Measurements from ENCODE around the gene BTBD2.

BTBD2 gene

GRCh38 chr19:1936916-1937610 lies 78.5 kb downstream of the BTBD2 start:
- DNase-seq, result no peak

- DNase-seq, result no peak
Measured at GRCh38 chr19:1936430-1936829, 79.1 kb downstream of the BTBD2 start.

GRCh38 chr19:1935484-1936208 lies 79.9 kb downstream of the BTBD2 start:
- peak; percentile 46 for DNase-seq
